ENCODE results near the gene NAGPA.

Gene NAGPA

DNA sequence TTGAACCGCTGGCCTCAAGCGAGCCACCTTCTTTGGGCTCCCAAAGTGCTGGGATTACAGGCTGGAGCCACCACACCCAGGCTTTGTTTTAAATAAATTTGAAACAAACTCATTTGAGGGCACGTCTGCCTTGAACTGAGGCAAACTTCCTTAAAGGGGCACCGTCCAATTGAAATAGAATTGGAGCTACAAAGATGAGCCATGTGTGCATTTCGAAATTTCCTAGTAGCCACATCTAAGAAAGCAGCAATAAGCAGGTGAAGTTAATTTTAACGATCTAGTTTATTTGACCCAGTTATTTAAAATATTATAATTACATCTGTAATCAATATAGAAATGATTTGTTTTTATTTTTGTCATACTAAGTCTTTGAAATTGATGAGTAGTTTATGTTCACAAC is 32.8 kb upstream of the NAGPA start:
- TF ChIP-seq, protein P1, sequence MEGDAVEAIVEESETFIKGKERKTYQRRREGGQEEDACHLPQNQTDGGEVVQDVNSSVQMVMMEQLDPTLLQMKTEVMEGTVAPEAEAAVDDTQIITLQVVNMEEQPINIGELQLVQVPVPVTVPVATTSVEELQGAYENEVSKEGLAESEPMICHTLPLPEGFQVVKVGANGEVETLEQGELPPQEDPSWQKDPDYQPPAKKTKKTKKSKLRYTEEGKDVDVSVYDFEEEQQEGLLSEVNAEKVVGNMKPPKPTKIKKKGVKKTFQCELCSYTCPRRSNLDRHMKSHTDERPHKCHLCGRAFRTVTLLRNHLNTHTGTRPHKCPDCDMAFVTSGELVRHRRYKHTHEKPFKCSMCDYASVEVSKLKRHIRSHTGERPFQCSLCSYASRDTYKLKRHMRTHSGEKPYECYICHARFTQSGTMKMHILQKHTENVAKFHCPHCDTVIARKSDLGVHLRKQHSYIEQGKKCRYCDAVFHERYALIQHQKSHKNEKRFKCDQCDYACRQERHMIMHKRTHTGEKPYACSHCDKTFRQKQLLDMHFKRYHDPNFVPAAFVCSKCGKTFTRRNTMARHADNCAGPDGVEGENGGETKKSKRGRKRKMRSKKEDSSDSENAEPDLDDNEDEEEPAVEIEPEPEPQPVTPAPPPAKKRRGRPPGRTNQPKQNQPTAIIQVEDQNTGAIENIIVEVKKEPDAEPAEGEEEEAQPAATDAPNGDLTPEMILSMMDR (IDR thresholded peaks at IDR 0.05) = no peak
- TF ChIP-seq ZFX (IDR thresholded peaks at IDR 0.05; ENCODE audit: borderline replicate concordance) = no peak
- H3K27ac ChIP-seq = no peak overlapping the region

DNA sequence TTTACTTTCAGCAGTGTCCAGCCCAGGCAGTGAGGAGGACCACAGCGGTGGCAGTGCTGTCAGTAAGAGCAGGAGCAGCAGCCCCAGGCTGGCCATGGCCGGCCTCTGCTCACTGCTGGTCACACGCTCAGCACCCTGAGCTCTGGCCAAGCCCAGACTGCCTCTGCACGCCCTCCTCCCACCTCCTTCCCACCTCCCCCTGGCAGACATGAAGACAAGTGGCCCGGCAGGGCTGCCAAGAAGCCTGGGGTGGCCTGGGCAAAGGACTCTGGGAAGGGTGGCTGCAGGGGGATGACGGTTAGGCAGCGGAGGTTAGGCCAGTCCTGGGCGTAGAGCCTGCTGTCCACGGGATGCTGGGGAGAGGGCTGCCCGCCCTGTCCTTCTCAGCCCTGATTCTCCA is 32.1 kb upstream of the NAGPA start, which contains the start of gene C16orf89:
Gene C16orf89, minus strand, starts transcription at position 144 of the 400 bp plus-strand sequence. Its CDS starts 48 bp downstream, at position 96.
- no peak within 1 kb of the TSS for H3K27ac ChIP-seq
- no peak for TF ChIP-seq ZFX (IDR thresholded peaks at IDR 0.05; ENCODE audit: borderline replicate concordance)
- TF ChIP-seq, protein P1 (IDR thresholded peaks at IDR 0.05) = no peak

DNA sequence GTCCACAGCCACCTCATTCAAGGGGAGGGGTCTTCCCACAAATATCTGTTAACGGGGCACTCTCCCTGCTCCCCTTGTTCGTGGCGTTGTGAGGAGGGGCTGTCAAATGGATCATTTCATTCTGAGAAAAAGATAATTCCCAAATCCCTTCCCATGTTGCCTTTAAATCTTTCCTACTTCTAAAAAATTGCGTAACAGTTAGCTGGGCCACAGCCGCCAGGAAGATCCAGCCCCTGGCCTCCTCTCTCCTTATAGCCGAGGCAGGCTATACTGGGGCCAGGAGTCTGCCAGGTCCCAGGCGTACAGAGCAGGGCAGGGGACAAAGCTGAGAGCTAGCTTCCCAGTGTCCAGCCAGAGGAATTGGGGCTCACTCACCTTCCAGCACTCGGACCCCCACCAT is 31.6 kb upstream of the NAGPA start:
- TF ChIP-seq, protein P1 (IDR thresholded peaks at IDR 0.05) = no peak
- no peak for TF ChIP-seq ZFX (IDR thresholded peaks at IDR 0.05; ENCODE audit: borderline replicate concordance)
- no peak overlapping the region for H3K27ac ChIP-seq

DNA sequence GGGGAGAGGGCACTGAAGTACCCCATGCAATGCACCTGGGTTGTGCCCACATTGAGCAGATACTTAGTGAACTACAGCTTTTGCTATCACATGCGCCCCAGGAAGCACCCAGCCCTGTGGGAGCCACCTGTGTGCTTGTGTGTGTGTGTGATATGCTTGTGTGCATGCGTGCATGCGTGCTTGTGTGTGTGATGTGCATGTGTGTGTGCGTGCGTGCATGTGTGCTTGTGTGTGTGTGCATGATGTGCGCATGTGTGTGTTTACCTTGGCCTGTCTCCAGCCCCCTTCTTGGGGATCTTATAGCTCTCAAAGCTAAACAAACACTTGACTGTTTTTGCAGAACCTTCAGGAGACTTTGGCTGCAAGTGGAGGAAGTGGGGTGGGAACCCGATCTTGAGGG is 31.2 kb upstream of the NAGPA start:
- no peak overlapping the region for H3K27ac ChIP-seq
- no peak for TF ChIP-seq ZFX (IDR thresholded peaks at IDR 0.05; ENCODE audit: borderline replicate concordance)

DNA sequence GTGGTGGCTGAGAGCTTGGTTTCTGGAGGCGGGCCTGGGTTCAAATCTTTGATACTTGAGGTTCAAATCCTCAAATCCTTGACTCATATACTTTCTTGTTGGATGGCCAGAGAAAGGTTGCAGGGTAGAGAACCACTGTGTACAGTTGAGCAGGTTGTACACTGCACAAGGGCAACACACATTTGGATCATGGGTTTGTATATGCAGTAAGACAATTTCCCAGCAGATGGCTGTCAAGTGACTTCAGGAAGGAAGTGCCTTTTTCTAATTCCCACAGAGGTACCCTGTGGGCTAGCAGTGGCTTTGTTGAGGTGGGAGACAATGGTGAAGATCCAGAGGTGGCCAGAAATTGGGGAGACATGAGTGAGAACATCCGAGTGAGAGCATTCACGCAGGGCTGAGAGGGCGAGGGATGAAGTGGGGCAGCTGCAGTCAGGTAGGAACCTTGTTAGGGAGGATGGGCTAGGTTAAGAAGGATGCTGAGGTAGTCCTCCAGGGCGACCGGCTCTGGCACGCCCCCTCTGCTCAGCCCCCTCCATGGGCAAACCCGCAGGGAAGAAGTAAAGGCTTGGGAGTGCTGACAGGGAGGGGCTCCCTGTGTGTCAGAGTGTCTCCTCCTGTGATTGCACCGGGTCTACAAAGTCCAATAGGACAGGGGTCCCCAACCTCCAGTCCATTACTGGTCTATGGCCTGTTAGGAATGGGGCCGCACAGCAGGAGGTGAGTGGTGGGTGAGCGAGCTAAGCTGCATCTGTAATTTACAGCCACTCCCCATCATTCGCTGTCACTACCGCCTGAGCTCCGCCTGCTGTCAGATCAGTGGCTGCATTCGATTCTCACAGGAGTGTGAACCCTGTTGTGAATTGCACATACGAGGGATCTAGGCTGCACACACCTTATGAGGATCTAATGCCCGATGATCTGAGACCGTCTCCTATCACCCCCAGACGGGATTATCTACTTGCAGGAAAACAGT is 29.3 kb upstream of the NAGPA start:
- H3K27ac ChIP-seq = no peak overlapping the region
- TF ChIP-seq ZFX (IDR thresholded peaks at IDR 0.05; ENCODE audit: borderline replicate concordance) = no peak
- TF ChIP-seq, protein P1 (IDR thresholded peaks at IDR 0.05) = 0 out of 2 replicates have a peak, but pooled peaks have one; percentile 12

DNA sequence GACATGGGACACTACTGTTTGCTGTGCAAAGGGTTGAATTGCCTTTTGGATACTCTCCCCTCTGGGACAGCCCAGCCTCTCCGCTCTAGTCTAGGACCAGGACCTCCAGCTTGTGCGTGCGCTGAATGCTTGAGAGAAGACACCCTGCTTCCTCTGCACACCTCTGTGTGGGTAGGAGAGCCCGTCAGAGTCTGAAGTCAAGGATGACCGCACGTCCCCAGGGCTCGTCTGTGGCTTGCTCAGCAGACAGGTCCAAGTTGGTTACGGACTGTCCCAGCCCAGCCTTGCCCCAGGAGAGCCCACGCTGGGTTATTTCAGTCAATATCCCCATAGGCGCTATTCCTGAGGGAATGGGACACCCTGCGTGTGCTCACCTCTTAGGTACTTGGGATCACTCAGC is 28.3 kb upstream of the NAGPA start:
- H3K27ac ChIP-seq = no peak overlapping the region
- TF ChIP-seq, protein P1 (IDR thresholded peaks at IDR 0.05) = no peak
- no peak for TF ChIP-seq ZFX (IDR thresholded peaks at IDR 0.05; ENCODE audit: borderline replicate concordance)

DNA sequence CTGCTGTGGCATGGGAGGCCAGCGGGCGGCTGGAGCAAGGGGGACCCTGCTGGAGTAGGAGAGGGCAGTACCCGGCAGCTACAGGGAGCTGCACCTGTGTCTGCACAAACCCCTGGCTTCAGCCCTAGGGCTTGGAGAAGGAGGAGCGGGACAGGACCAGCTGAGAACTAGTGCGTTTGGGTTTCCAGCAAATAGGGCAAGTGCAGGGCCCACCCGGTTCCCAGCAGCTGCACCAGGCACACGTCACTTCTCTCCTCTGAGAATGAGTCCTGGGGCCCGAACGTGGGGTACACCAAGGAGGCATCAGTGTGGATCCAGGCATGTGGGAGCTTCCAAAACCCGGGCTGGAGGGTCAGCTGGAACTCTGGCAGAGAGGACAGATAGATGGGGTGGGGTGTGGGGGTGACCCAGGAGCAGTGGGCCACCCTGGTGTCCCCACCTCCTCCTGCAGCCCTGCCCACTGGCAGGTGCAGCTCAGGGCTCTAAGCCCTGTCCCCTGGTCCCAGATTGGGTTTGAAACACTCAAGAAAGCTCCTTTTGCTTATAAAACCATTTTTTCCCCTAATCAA is 26.4 kb upstream of the NAGPA start:
- no peak overlapping the region for H3K27ac ChIP-seq
- TF ChIP-seq ZFX (IDR thresholded peaks at IDR 0.05; ENCODE audit: borderline replicate concordance) = no peak
- TF ChIP-seq, protein P1 (IDR thresholded peaks at IDR 0.05) = no peak
